HS-27A (cell line): ENCODE data around the gene LRP5.
"Not testable (repeated sequence)": the region's sequence is repeated elsewhere in the genome, so short reads cannot be mapped to it uniquely, and the experiment has no call there.

Experiments used
- DNase-seq: peaks from one replicate; pipeline ENCODE4 v3.0.0-alpha.2; 2012; ENCODE audit warnings: low read depth, missing footprints

The LRP5 gene

DNA sequence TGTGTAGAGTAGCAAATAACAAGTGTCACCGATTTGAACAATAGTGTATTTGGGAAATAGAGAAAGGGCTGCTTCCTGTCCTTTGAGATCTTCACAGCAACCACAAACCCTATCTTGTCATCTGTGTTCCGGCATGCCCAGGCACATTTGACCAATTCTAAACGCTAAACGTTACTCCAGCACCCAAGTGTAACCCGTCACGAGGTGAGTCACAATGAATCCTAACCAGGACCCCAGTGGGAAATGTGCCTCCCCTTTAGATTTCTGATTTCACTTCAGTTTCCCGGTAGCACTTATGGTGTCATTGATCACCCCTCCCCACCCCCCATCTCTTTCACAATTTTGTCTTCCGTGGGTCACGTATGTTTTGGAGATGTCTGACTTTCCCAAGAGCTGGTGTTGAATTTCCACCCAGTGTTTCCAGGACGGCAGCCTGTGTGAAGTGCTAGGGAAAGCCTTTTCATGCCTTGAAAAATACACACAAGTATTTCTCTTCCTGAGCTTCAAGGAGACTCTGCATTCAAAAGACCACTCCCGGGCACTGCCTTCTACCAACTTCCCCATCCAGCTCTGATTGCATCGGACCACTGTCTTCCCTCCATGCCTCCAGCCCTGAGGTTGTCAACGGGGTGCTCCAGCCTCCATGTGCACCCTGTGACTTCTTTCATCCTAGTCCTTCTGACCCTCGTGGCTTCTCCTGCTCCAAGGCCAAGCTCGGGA lies 30.1 kb upstream of the LRP5 start:
- DNase-seq: no peak

DNA sequence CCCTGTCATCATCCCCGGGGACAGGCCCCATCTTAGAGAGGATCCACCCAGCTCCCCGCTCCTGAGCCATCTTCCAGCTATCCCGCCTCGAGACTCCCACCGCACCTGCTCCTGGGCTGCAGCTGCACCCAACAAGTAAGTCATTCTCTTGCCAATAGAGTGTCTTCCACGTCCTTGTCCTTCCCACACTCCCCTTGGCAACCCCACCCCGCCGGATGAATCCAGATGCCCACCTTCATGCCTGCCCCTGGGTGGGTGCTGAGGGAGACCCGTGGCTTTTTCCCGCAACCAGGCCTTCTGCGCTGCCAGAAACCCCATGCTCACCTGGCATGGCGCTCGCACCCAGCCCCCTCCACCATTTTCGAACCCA lies 29.5 kb upstream of the LRP5 start:
- no peak for DNase-seq

DNA sequence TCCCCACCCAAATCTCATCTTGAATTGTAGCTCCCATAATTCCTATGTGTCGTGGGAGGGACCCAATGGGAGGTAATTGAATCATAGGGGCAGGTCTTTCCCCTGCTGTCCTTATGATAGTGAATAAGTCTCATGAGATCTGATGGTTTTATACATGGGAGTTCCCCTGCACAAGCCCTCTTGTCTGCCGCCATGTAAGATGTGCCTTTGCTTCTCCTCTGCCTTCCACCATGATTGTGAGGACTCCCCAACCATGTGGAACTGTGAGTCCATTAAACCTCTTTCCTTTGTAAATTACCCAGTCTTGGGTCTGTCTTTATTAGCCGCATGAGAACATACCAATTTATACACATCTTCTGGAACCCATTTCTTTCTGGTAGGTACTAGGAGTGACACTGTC lies 27.8 kb upstream of the LRP5 start:
- not testable (repeated sequence) for DNase-seq

GRCh38 chr11:68287419-68287818 lies 25.0 kb upstream of the LRP5 start:
- DNase-seq: no peak

GRCh38 chr11:68289456-68289855 lies 22.9 kb upstream of the LRP5 start:
- DNase-seq: no peak

GRCh38 chr11:68293708-68294107 lies 18.7 kb upstream of the LRP5 start:
- no peak for DNase-seq

DNA sequence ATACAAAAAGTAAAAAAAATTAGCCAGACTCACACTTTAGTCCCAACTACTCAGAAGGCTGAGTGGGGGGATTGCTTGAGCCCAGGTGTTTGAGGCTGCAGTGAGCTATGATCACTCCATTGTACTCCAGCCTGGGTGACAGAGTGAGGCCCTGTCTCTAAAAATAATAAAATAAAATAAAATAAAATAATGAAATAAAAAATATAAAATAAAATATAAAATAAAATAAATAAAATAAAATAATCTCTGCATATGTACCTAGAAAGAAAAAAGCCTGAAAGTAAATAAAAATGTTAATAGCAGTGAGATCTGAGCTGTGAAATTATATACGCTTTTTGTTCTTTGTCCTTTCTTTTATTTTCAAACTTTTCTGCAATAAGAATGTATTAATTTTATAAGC lies 17.1 kb upstream of the LRP5 start:
- DNase-seq: no peak

GRCh38 chr11:68295940-68296339 lies 16.5 kb upstream of the LRP5 start:
- DNase-seq: no peak

- DNase-seq: no peak
Measured at GRCh38 chr11:68296344-68297051, 15.9 kb upstream of the LRP5 start.

DNA sequence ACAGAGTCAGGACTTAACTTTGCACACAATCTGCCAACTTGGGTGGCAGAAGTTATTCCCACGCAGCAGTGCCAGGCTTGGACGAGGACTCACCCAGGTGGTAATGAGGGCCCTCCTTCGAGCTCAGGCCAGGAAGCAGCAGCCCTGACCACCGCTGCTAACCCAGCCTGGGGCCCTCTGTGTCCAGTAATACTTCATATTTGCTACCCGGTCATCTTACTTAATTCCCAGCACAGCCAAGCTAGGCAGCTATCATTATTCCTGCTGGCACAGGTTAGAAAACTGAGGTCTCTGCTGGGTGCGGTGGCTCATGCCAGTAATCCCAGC lies 15.4 kb upstream of the LRP5 start:
- no peak for DNase-seq

DNA sequence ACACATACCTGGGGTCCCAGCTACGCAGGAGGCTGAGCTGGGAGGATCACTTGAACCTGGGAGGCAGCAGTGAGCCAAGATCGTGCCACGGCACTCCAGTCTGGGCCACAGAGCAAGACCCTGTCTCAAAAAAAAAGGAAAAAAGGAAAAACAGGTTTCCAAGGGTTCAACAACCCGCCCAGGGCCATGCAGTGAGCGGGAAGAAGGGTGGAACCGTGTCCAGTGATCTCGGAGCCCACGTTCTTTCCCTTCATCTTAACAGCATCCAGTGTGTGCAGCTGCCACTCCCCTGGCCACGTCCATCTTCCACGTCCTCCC lies 14.9 kb upstream of the LRP5 start:
- no peak for DNase-seq

DNA sequence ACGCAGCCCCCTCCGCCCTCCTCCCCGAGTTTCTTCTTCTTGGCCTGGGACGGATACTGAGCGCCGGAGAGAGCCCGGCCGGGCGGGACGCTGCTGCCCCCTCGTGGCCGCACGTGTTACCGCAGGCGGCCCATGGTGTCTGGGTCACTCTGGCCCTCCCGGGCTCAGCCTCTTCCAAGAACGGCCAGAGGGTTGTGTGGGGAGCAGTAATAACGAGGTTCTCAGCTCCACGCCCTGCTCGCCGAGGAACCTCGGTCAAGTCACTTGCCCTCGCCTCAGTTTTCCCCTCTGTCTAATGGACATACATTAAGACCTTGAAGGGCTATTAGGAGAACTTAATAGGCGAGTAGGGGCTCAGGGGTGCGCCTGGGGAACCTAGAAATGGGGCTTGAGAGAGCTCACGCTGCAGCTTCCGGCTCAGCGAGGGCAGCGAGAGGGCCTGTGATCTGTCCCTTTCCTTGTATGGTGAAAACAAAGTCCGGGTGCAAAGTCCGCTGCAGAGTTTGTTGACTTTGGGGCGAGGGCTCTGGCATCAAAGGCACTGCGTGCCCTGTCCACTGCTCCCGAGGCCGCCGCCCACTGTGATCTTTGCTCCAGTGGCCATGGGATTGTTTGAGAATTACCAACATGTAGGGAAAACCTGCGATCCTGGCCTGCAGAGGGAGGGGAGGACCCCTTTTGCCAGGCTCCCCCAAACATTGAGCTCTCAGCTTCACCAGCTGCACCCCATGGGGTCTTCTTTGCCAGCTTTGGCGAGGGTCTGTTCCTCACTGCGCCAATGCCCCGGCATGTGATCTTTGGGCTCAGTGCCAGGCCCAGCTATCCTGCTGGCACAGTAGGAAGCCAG lies 14.4 kb upstream of the LRP5 start:
- peak; percentile 39 for DNase-seq

DNA sequence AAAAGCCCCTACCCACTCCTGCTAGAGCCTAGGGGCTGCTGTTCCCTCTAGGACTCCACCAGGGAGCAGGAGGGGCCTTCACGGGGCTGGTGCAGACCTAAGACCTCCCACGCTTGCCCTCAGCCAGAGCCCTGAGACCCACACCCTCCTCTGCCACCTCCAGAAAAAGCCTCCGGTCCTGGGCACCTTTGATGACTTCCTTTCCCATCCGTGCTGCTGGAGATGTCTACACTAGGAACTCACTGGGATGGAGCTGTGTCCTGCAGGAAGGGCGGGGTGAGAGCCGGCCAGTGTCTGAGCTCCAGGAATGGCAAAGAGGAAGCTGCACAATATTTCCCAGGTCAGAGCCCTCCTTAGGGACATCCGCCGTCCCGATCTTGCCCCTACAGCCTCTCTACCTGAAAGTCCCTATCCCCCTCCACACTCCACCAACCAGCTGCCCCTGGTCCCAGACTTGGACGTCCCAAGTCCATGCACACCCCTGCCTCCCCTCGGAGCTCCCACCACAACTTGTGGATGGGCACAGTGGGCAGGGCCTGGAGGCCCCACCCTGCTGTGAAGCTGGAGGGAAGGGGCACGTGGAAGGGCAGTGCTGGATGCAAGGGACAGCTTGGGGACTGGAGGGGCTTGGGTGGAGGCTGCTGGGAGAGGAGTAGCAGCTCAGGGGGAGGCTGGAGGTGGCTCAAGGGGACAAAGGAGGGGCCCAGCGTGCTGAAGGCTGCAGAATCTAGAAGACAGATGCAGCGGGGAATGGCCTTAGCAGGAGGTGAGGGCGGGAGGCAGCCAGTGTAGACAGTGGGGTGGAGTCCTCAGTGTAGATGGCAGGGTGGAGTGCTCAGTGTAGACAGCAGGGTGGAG lies 13.5 kb upstream of the LRP5 start:
- no peak for DNase-seq

DNA sequence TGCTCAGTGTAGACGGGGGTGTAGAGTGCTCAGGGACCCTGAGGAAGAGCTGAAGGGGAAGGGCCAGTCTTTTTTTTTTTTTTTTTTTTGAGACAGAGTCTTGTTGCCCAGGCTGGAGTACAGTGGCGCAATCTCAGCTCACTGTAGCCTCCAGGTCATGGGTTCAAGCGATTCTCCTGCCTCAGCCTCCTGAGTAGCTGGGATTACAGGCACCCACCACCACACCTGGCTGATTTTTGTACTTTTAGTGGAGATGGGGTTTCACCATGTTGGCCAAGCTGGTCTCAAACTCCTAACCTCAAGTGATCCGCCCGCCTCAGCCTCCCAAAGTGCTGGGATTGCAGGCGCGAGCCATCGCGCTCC lies 12.9 kb upstream of the LRP5 start:
- DNase-seq: not testable (repeated sequence)

- no peak for DNase-seq
Measured at GRCh38 chr11:68300076-68300830, 12.1 kb upstream of the LRP5 start.

- no peak for DNase-seq
Measured at GRCh38 chr11:68302256-68302655, 10.1 kb upstream of the LRP5 start.

DNA sequence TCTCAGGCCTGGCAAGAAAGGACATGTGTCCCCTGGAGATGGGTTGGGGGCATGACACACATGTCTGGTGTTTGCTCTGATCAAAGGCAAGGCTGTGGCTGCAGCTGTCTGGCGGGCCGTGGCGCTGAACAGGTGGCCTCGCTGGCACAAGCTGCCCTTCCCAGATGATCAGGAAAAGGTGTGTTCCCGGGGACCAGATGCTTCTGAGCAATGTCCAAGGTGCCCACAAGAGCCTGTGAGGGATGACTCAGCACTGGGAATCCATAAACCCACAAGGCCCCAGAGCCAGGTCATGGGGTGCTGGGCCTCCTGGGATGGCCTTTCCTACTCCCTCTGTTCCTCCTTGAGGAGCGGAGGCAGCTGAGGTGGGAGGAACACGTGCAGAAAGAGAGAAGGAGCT lies 9.7 kb upstream of the LRP5 start:
- DNase-seq: no peak

- no peak for DNase-seq
Measured at GRCh38 chr11:68303083-68303482, 9.3 kb upstream of the LRP5 start.

GRCh38 chr11:68303982-68304780 lies 8.2 kb upstream of the LRP5 start:
- no peak for DNase-seq

GRCh38 chr11:68306636-68307035 lies 5.8 kb upstream of the LRP5 start:
- DNase-seq: no peak

DNA sequence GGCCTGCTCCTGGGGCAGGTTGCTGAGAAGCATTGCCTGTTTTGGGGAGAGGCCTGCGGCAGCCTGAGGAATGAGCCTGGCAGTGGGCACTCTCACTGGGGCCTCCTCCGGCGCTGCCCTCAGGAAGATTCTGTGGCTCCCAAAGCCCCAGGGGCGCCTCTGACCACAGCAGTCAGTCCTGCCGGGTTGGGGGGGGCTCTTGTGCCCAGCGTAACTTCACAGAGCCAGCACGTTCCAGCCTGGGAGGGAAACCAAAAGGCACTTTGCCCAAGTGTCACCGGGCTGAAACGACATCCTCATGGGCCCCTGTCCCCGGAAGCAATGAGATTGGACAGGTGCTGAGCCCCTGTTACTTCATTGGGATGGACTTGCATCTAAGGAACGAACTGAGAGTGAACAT lies 4.3 kb upstream of the LRP5 start:
- DNase-seq: no peak
